Panc1 (cell line): ENCODE results near the gene DTNB. TPM values are rescaled to one million over a fixed set of nuclear protein-coding genes. Genes with fewer than 3 reads are reported as not detected.

Source experiments
- ATAC-seq: fragments of 200-7000 bp; cut with Tn5 transposase; 2 replicates; pipeline ENCODE4 v1.9.1; 2020; ENCODE audit warnings: mild to moderate bottlenecking, moderate library complexity
- BruUV-seq: library from RNA; stranded (reverse); fragments of 400-500 nt; replicated peaks from 2 replicates; lab custom pipeline; 2021; lab: Mats Ljungman, UMichigan
- CTCF ChIA-PET: fragments of 300-600 bp; sonication (Branson Sonifier 250); formaldehyde crosslinking; loops from one replicate; lab custom pipeline; 2022; ENCODE audit warnings: antibody characterized with exemption; lab: Charles Lee
- POLR2A ChIA-PET: fragments of 300-600 bp; sonication (Branson Sonifier 250); formaldehyde crosslinking; loops from one replicate; lab custom pipeline; 2022; ENCODE audit warnings: antibody characterized with exemption; lab: Charles Lee
- DNase-seq: peaks from one replicate; pipeline ENCODE4 v3.0.0-alpha.2; 2010; ENCODE audit warnings: low read depth, low spot score
- H3K27ac ChIP-seq: 2 replicates; pipeline ENCODE4 v1.5.1; 2011; ENCODE audit warnings: mild to moderate bottlenecking, low read length, inconsistent platforms
- H3K27me3 ChIP-seq: fragments of 200-500 bp; sonication (Bioruptor generic); 2 replicates; pipeline ENCODE4 v1.6.0; 2014; ENCODE audit warnings: low read length, inconsistent platforms; ENCODE audit not compliant: control insufficient read depth, insufficient read depth
- H3K36me3 ChIP-seq: fragments of 200-500 bp; sonication (Bioruptor generic); 2 replicates; pipeline ENCODE4 v1.5.1; 2014; ENCODE audit warnings: inconsistent platforms, mild to moderate bottlenecking, low read length, moderate library complexity; ENCODE audit not compliant: control insufficient read depth, insufficient read depth
- H3K4me1 ChIP-seq: 2 replicates; pipeline ENCODE4 v1.5.1; 2011; ENCODE audit warnings: inconsistent platforms, mild to moderate bottlenecking, low read length, moderate library complexity; ENCODE audit not compliant: control insufficient read depth, insufficient read depth
- H3K4me3 ChIP-seq, 2 experiments: 2 replicates each; pipeline ENCODE4 v1.5.1; 2011 to 2012; ENCODE audit warnings: low read depth in 2 of 2, low read length in 2 of 2, mild to moderate bottlenecking in 2 of 2, inconsistent platforms in 1 of 2, moderate library complexity in 1 of 2
- H3K9me3 ChIP-seq: fragments of 200-500 bp; sonication (Bioruptor generic); 2 replicates; pipeline ENCODE4 v1.5.1; 2014; ENCODE audit warnings: low read depth, mild to moderate bottlenecking, inconsistent platforms, low read length, moderate library complexity; ENCODE audit not compliant: control insufficient read depth, insufficient read depth
- POLR2AphosphoS5 ChIP-seq: IDR thresholded peaks from 2 replicates; pipeline ENCODE4 v1.6.1; 2012; ENCODE audit warnings: mild to moderate bottlenecking, low read depth, low read length, moderate library complexity
- SIN3A ChIP-seq: IDR thresholded peaks from 2 replicates; pipeline ENCODE4 v1.6.1; 2012; ENCODE audit warnings: low read depth, mild to moderate bottlenecking, low read length, moderate library complexity, borderline replicate concordance; ENCODE audit not compliant: insufficient read depth
- TCF7L2 ChIP-seq: IDR thresholded peaks from 2 replicates; pipeline ENCODE4 v1.6.1; 2011; ENCODE audit warnings: mild to moderate bottlenecking, low read depth, low read length, inconsistent platforms
- in situ Hi-C: cut with HindIII; loops from 2 replicates; pipeline ENCODE4 v1.10.0; 2016; ENCODE audit warnings: low sequenced_read_pairs, low pct_unique_long_range_greater_than_20kb
- intact Hi-C: fragments of 100-400 bp; cut with micrococcal nuclease; formaldehyde crosslinking; loops from one replicate; pipeline ENCODE4 v1.10.0; 2022; ENCODE audit not compliant: unreplicated experiment
- total RNA-seq: library from RNA; stranded (reverse); gene quantifications from one replicate; pipeline ENCODE4 v1.2.1, GENCODE V29; 2021; ENCODE audit not compliant: unreplicated experiment
- TF ChIP-seq, protein P1 (sequence below), 2 experiments: IDR thresholded peaks; 2 replicates each; pipeline ENCODE4 v1.6.1; 2011 to 2012; ENCODE audit warnings: low read depth in 2 of 2, control low read depth in 1 of 2, low read length in 1 of 2, mild to moderate bottlenecking in 1 of 2, moderate library complexity in 1 of 2; ENCODE audit not compliant: insufficient read depth in 1 of 2
- TF ChIP-seq, protein P2 (sequence below): fragments of 450-650 bp; IDR thresholded peaks from 2 replicates; pipeline ENCODE4 v1.5.1; 2017; ENCODE audit warnings: mild to moderate bottlenecking

DTNB gene
- total RNA-seq, 1 experiment from 2014 or later = 37.8 TPM

DNA sequence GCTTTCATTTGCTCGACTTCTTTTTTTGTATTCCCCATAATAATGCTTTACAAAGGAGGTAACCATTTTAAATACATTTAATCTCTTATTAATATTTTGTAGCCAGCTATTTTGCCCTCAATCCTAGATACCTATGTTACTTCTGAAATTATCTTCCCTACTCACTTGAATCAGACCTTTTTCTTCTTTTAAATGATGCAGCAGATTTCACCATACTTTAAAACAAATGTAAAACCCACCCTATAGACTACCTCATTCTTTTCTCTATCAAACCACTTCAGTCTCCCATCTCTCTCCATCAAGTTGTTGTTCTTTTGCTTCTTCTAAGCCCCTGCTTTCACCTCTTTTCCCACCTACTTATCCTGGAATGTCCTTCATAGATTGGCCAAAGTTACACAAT lies 180.2 kb downstream of the DTNB start:
- ChIA-PET CTCF (no interaction called here), POLR2A (no interaction called here)
- no peaks in the 10 kb centered on the region for H3K4me1 ChIP-seq
- H3K36me3 ChIP-seq = no peaks in the 10 kb centered on the region
- no TSS peak for BruUV-seq
- in situ Hi-C loops (no loop called here), intact Hi-C loops (no loop called here)
- ATAC-seq = no peak
- H3K27me3 ChIP-seq = no peaks in the 10 kb centered on the region
- DNase-seq = no peak
- no peaks in the 10 kb centered on the region for H3K9me3 ChIP-seq
- H3K27ac ChIP-seq = no peak overlapping the region
- H3K4me3 ChIP-seq = no peak overlapping the region
- TF ChIP-seq POLR2AphosphoS5 = no peak
- TF ChIP-seq, protein P1, sequence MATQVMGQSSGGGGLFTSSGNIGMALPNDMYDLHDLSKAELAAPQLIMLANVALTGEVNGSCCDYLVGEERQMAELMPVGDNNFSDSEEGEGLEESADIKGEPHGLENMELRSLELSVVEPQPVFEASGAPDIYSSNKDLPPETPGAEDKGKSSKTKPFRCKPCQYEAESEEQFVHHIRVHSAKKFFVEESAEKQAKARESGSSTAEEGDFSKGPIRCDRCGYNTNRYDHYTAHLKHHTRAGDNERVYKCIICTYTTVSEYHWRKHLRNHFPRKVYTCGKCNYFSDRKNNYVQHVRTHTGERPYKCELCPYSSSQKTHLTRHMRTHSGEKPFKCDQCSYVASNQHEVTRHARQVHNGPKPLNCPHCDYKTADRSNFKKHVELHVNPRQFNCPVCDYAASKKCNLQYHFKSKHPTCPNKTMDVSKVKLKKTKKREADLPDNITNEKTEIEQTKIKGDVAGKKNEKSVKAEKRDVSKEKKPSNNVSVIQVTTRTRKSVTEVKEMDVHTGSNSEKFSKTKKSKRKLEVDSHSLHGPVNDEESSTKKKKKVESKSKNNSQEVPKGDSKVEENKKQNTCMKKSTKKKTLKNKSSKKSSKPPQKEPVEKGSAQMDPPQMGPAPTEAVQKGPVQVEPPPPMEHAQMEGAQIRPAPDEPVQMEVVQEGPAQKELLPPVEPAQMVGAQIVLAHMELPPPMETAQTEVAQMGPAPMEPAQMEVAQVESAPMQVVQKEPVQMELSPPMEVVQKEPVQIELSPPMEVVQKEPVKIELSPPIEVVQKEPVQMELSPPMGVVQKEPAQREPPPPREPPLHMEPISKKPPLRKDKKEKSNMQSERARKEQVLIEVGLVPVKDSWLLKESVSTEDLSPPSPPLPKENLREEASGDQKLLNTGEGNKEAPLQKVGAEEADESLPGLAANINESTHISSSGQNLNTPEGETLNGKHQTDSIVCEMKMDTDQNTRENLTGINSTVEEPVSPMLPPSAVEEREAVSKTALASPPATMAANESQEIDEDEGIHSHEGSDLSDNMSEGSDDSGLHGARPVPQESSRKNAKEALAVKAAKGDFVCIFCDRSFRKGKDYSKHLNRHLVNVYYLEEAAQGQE (IDR thresholded peaks at IDR 0.05; ENCODE audit: insufficient read depth in 1 of 2, low read depth in 2 of 2, low read length in 1 of 2) = no peak
- TF ChIP-seq, protein P2, sequence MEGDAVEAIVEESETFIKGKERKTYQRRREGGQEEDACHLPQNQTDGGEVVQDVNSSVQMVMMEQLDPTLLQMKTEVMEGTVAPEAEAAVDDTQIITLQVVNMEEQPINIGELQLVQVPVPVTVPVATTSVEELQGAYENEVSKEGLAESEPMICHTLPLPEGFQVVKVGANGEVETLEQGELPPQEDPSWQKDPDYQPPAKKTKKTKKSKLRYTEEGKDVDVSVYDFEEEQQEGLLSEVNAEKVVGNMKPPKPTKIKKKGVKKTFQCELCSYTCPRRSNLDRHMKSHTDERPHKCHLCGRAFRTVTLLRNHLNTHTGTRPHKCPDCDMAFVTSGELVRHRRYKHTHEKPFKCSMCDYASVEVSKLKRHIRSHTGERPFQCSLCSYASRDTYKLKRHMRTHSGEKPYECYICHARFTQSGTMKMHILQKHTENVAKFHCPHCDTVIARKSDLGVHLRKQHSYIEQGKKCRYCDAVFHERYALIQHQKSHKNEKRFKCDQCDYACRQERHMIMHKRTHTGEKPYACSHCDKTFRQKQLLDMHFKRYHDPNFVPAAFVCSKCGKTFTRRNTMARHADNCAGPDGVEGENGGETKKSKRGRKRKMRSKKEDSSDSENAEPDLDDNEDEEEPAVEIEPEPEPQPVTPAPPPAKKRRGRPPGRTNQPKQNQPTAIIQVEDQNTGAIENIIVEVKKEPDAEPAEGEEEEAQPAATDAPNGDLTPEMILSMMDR = no peak
- no peak for TF ChIP-seq TCF7L2
- TF ChIP-seq SIN3A = no peak

DNA sequence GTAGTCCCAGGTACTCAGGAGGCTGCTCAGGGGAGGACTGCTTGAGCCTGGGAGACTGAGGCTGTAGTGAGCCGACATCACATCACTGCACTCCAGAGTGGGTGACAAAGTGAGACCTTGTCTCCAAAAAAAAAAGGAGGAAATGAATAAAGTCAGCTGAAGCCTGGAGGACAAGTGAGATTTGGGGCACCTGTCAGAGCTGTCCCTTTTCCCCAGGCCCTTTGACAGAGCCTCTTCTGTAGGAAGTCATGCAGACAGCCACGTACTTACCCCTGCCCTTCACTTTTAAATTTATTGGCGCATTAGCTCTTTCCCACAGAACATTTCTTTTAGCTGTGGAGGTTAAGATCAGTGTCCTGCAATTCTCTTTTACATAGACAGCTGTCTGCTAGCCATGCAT lies 180.7 kb downstream of the DTNB start:
- intact Hi-C loops (no loop called here), in situ Hi-C loops (no loop called here)
- no peaks in the 10 kb centered on the region for H3K36me3 ChIP-seq
- no peaks in the 10 kb centered on the region for H3K4me1 ChIP-seq
- no peak overlapping the region for H3K27ac ChIP-seq
- ChIA-PET CTCF (no interaction called here), POLR2A (no interaction called here)
- H3K9me3 ChIP-seq = no peaks in the 10 kb centered on the region
- no peak overlapping the region for H3K4me3 ChIP-seq
- no peak for DNase-seq
- ATAC-seq = no peak
- BruUV-seq = no TSS peak
- H3K27me3 ChIP-seq = no peaks in the 10 kb centered on the region
- no peak for TF ChIP-seq TCF7L2
- TF ChIP-seq, protein P2 = no peak
- TF ChIP-seq, protein P1 (IDR thresholded peaks at IDR 0.05; ENCODE audit: insufficient read depth in 1 of 2, low read depth in 2 of 2, low read length in 1 of 2) = no peak
- no peak for TF ChIP-seq POLR2AphosphoS5
- no peak for TF ChIP-seq SIN3A
